Omental fat pad (tissue), 4 donors: ENCODE data around the gene RBM44. TPM values are rescaled to one million over a fixed set of nuclear protein-coding genes. Genes with fewer than 3 reads are reported as not detected.

Experiments
- ATAC-seq: fragments of 150-250 bp; one replicate; pipeline ENCODE4 v1.9.1; 2016; ENCODE audit warnings: mild to moderate bottlenecking, moderate library complexity; ENCODE audit not compliant: low FRiP score
- DNase-seq: peaks from one replicate; pipeline ENCODE4 v3.0.0-alpha.2; 2019; ENCODE audit warnings: low spot score
- CTCF ChIP-seq, 3 donors: fragments of 450-650 bp; IDR thresholded peaks; one replicate each; pipeline ENCODE4 v1.5.1; 2016 to 2017; ENCODE audit warnings: antibody characterized with exemption in 3 of 3, mild to moderate bottlenecking in 3 of 3, moderate library complexity in 2 of 3
- total RNA-seq, 4 donors: library from RNA; depleted of rRNA; stranded (reverse); fragments of >200 nt; gene quantifications; one replicate each; pipeline ENCODE4 v1.1.0, GENCODE V29; 2016

The RBM44 gene
- total RNA-seq, 4 donors from 2014 or later, result 1.1 to 2.6 (median 1.5) TPM

GRCh38 chr2:237876532-237876931, 78.0 kb downstream of the RBM44 start:
- ATAC-seq (no peak), DNase-seq (no peak)
- TF ChIP-seq CTCF (IDR thresholded peaks at IDR 0.05), result no peak

- no peak for ATAC-seq
Observed at GRCh38 chr2:237876951-237877491, 78.4 kb downstream of the RBM44 start.

GRCh38 chr2:237877576-237878307, 79.2 kb downstream of the RBM44 start:
- no peak for DNase-seq
- ATAC-seq, result no peak
- TF ChIP-seq CTCF (IDR thresholded peaks at IDR 0.05), result no peak

More at GRCh38 chr2:237876951-237877491, 78.4 kb downstream of the RBM44 start:
- no peak for DNase-seq
- no peak for TF ChIP-seq CTCF (IDR thresholded peaks at IDR 0.05)

- no peak for DNase-seq
- no peak for TF ChIP-seq CTCF (IDR thresholded peaks at IDR 0.05)
- no peak for ATAC-seq
Observed at GRCh38 chr2:237878321-237879057, 79.9 kb downstream of the RBM44 start.

GRCh38 chr2:237879058-237879430, 80.5 kb downstream of the RBM44 start:
- ATAC-seq (no peak), DNase-seq (no peak)
- no peak for TF ChIP-seq CTCF (IDR thresholded peaks at IDR 0.05)

GRCh38 chr2:237879991-237880560, 81.5 kb downstream of the RBM44 start:
- TF ChIP-seq CTCF (IDR thresholded peaks at IDR 0.05), result no peak
- DNase-seq (no peak), ATAC-seq (no peak)
